ENCODE results near the gene ATF2. TPM values are rescaled to one million over a fixed set of nuclear protein-coding genes. Genes with fewer than 3 reads are reported as not detected.
A peak's percentile ranks its signal among the peaks of the same experiment; 100 is the strongest.

Gene ATF2
- total and polyA plus RNA-seq, 2 of the 8 experiments (the other 6 are each of a cell fraction or from before 2014, with no cell fraction given) = 31.2 to 46.5 TPM

DNA sequence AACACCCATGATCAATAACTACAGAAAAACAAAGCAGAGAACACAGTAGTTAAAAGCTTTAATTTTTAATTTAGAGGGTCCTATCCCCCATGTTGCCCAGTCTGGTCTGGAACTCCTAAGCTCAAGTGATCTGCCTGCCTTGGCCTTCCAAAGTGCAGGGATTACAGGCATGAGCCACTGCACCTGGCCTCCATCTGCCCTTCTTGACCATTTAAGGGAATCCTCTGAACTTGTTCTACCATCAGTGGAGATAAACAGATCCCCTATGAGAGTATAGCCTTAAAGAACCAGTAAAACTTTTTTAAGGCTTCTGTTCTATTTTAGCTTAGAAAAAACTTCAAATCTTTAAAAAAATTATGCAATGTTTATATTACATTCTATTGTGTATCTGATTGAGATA is 27.0 kb upstream of the ATF2 start:
- H4K91ac ChIP-seq (replicated peaks; ENCODE audit: insufficient read length, low read length) = no peak overlapping the region
- H2BK20ac ChIP-seq (ENCODE audit: low read length) = no peak overlapping the region
- no peaks in the 10 kb centered on the region for H3K4me1 ChIP-seq (replicated peaks in 1 of 4; ENCODE audit: control insufficient read depth in 3 of 4, insufficient read depth in 4 of 4, low read length in 3 of 4)
- peaks cover 0 to 1% (median 0%) of the 10 kb centered on the region in 4 experiments; a peak in 1 of 7 replicates for H3K27me3 ChIP-seq (replicated peaks in 1 of 4; ENCODE audit: control insufficient read depth in 3 of 4, extremely low read depth in 1 of 4, insufficient read depth in 3 of 4, low read length in 3 of 4)
- no peak overlapping the region for H4K8ac ChIP-seq (ENCODE audit: extremely low read depth, insufficient read depth, low read length)
- TF ChIP-seq TAF7 (optimal IDR thresholded peaks at IDR 0.05; ENCODE audit: borderline replicate concordance, low read depth, low read length) = no peak
- TF ChIP-seq, protein P1, sequence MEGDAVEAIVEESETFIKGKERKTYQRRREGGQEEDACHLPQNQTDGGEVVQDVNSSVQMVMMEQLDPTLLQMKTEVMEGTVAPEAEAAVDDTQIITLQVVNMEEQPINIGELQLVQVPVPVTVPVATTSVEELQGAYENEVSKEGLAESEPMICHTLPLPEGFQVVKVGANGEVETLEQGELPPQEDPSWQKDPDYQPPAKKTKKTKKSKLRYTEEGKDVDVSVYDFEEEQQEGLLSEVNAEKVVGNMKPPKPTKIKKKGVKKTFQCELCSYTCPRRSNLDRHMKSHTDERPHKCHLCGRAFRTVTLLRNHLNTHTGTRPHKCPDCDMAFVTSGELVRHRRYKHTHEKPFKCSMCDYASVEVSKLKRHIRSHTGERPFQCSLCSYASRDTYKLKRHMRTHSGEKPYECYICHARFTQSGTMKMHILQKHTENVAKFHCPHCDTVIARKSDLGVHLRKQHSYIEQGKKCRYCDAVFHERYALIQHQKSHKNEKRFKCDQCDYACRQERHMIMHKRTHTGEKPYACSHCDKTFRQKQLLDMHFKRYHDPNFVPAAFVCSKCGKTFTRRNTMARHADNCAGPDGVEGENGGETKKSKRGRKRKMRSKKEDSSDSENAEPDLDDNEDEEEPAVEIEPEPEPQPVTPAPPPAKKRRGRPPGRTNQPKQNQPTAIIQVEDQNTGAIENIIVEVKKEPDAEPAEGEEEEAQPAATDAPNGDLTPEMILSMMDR (IDR thresholded peaks at IDR 0.05; ENCODE audit: control extremely low read depth in 1 of 3, insufficient read depth in 1 of 3, low read depth in 1 of 3, low read length in 3 of 3) = no peak
- TF ChIP-seq SRF (IDR thresholded peaks at IDR 0.05; ENCODE audit: low read depth, low read length) = peak; percentile 38; the same call in 1 of the 2 replicates
- no peak overlapping the region for H2BK120ac ChIP-seq (replicated peaks; ENCODE audit: low read depth, low read length)
- no peak overlapping the region for H3K4me2 ChIP-seq (ENCODE audit: insufficient read depth in 1 of 2, low read depth in 2 of 2, low read length in 2 of 2)
- FAIRE-seq (no peak), DNase-seq (ENCODE audit: low read depth in 1 of 2, low spot score in 2 of 2) (no peak)
- H2AK5ac ChIP-seq (ENCODE audit: low read depth, low read length) = no peak overlapping the region
- H3K79me2 ChIP-seq (ENCODE audit: control insufficient read depth in 1 of 2, insufficient read depth in 2 of 2, low read length in 2 of 2) = no peaks in the 10 kb centered on the region
- no peak overlapping the region for H3K4ac ChIP-seq (replicated peaks; ENCODE audit: insufficient read length, low read depth, low read length)
- H3K23me2 ChIP-seq (ENCODE audit: low read depth, low read length) = no peaks in the 10 kb centered on the region; the same call in 1 of the 2 replicates
- H4K5ac ChIP-seq (ENCODE audit: insufficient read length, low read depth, low read length) = no peak overlapping the region
- H3K4me3 ChIP-seq (ENCODE audit: extremely low read depth in 1 of 4, insufficient read depth in 2 of 4, low read depth in 3 of 4, low read length in 4 of 4) = no peak overlapping the region
- no peaks in the 10 kb centered on the region for H3K9me3 ChIP-seq (ENCODE audit: insufficient read depth in 2 of 2, low read depth in 1 of 2, low read length in 1 of 2)
- no peaks in the 10 kb centered on the region for H4K20me1 ChIP-seq (replicated peaks in 1 of 2; ENCODE audit: control insufficient read depth in 1 of 2, insufficient read depth in 2 of 2, low read length in 2 of 2)
- H3K56ac ChIP-seq (replicated peaks; ENCODE audit: insufficient read length, low read depth, low read length) = no peak overlapping the region
- no peak overlapping the region for H2BK12ac ChIP-seq (ENCODE audit: low read depth, low read length)
- ChIA-PET POLR2A (ENCODE audit: partially characterized antibody) (no interaction called here), CTCF (ENCODE audit: partially characterized antibody) (interaction anchor here (0.6 to 1.2 kb wide), 3 partner anchors 7 to 56 kb away, joined by 3 read pairs; no protein-coding TSS in a partner anchor)
- H3K9ac ChIP-seq (replicated peaks in 1 of 4; ENCODE audit: extremely low read depth in 1 of 4, low read depth in 3 of 4, low read length in 3 of 4) = no peak overlapping the region
- no peaks in the 10 kb centered on the region for H3K36me3 ChIP-seq (ENCODE audit: control insufficient read depth in 2 of 4, insufficient read depth in 4 of 4, low read length in 3 of 4)
- no peak overlapping the region for H3K27ac ChIP-seq (ENCODE audit: low read depth, low read length)
- H3K14ac ChIP-seq (ENCODE audit: insufficient read length) = no peak overlapping the region
- H3K18ac ChIP-seq (ENCODE audit: extremely low read depth, low read length) = no peak overlapping the region
- H2BK15ac ChIP-seq (ENCODE audit: low read length) = no peak overlapping the region
- H2AFZ ChIP-seq (ENCODE audit: low read length) = no peak overlapping the region
- H3K23ac ChIP-seq (ENCODE audit: insufficient read length) = no peak overlapping the region
- H3K79me1 ChIP-seq (ENCODE audit: low read depth, low read length) = no peaks in the 10 kb centered on the region
- H2BK5ac ChIP-seq (ENCODE audit: low read depth, low read length) = no peak overlapping the region
